Fibroblast of pulmonary artery (primary cell): ENCODE data around the gene ELK4.

Experiments used
- DNase-seq: peaks from one replicate; pipeline ENCODE4 v3.0.0-alpha.2; 2010; ENCODE audit warnings: low read depth
- H3K4me3 ChIP-seq: replicated peaks from 2 replicates; pipeline ENCODE4 v1.5.1; 2011; ENCODE audit warnings: low read depth, mild to moderate bottlenecking, control low read depth, low read length, moderate library complexity
- TF ChIP-seq, protein P1 (sequence below): IDR thresholded peaks from 2 replicates; pipeline ENCODE4 v1.5.1; 2011; ENCODE audit warnings: mild to moderate bottlenecking, control low read depth, low read length, inconsistent platforms; ENCODE audit errors: missing control alignments

The ELK4 gene

DNA sequence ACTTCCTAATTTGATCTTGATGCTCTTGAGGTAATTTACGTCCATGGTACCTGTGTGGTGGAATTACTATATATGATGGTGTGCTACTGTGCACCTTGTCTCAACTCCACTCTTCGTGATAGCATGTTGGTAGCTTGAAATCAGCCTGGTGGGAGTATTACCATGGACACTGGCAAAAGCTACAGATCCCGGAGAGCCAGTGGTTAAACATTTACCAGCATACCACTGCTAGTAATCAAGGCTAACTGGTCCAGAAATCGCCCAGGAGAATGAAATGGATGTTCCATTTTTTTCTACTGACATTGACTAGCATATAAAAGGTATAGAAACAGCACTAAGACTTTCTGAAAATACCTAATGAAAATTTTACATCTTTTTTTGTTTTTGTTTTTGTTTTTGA, 30.6 kb downstream of the ELK4 start:
- TF ChIP-seq, protein P1, sequence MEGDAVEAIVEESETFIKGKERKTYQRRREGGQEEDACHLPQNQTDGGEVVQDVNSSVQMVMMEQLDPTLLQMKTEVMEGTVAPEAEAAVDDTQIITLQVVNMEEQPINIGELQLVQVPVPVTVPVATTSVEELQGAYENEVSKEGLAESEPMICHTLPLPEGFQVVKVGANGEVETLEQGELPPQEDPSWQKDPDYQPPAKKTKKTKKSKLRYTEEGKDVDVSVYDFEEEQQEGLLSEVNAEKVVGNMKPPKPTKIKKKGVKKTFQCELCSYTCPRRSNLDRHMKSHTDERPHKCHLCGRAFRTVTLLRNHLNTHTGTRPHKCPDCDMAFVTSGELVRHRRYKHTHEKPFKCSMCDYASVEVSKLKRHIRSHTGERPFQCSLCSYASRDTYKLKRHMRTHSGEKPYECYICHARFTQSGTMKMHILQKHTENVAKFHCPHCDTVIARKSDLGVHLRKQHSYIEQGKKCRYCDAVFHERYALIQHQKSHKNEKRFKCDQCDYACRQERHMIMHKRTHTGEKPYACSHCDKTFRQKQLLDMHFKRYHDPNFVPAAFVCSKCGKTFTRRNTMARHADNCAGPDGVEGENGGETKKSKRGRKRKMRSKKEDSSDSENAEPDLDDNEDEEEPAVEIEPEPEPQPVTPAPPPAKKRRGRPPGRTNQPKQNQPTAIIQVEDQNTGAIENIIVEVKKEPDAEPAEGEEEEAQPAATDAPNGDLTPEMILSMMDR: no peak

DNA sequence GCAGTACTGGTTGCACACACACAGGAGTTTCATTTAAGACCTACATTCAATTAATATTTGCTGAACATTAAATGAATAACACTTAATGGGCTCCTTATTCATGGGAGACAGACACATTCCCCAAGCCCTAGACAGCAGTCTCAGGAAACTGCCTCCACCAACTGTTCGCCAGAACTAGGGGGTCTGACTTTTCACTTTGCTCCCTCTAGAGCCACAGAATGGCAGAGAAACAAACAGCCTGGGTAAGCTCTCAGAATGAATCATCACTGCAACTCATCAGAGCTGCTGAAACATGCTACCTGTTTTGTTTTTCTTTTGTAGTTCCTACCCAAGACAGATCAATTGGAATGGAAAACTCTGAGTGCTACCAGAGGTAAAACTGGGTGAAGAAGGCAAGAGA, 31.7 kb downstream of the ELK4 start:
- TF ChIP-seq, protein P1: peak; percentile 49
- peak; percentile 74 for DNase-seq
- H3K4me3 ChIP-seq: peak overlapping the region; percentile 0

More for the DNA sequence above, 30.6 kb downstream of the ELK4 start:
- H3K4me3 ChIP-seq: no peak overlapping the region
- DNase-seq: no peak

DNA sequence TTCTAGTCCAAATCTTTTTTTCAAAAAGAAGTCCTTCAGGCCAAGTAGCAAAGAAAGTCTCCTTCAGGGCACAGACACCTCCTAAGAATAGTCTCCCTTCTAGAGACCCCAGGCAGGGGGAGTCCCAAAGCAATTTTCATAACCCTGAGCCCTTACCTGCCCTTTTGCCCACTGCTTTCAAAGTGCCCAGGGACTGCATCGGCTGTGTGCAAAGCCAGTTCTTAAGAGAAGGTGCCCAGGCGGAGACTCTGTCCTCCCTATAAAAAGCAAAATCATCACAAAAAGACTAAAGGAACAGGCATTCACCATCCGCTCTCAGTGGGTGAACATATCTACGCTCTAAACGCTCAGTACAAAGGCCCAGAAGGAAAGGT, 32.2 kb downstream of the ELK4 start:
- DNase-seq: no peak
- TF ChIP-seq, protein P1: no peak
- H3K4me3 ChIP-seq: peak overlapping the region; percentile 0

- no peak overlapping the region for H3K4me3 ChIP-seq
- DNase-seq: peak; percentile 98
- TF ChIP-seq, protein P1: no peak
Measured at GRCh38 chr1:205598841-205599668, 32.8 kb downstream of the ELK4 start.

DNA sequence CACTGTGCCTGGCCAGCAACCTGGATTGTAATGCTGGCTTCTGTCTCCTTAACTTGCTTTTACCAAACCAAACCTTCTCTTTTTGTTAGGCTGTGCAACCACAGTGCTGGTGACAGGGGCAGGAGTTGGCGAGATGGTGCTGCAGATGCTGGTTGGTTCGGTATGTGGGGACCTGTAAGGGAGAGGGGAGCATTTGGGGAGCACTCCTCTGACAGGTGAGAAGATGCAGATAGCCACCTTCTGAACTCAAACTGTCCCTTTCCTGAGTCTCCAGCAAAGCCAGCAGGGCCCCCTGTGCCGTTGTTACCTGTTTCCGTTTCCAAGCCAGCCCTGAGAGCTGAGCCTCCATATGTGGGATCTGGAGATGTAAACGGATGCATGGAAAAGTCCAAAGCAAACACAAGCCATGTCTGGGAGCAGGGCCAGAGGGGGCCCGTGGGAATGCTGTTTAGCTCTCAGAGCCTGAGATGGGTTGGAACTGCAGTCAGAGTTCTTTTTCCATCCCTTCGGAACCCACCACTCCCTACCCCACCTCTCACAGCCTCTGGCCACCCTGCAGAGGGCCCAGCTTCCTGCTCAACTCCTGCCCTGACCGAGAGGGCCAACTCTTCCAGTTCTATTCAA, 34.0 kb downstream of the ELK4 start:
- TF ChIP-seq, protein P1: no peak

DNA sequence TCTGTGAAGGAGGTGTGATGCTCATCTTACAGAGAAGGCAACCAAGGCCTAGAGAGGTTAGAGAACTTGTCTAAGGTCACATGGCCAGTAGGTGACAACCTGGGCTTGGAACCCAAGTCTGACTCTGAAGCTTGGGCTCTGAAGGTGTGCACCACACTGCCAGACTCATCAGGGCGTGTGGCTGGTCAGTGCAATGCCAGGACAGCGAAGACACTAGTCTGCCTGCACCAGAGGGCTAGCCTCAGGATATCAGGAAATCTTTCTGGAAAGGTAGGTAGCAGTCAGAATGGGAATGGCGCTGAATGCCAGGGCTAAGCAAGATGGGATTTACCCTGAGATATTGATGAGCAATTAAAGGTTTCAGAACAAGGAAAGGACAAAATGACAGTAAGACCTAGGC, 34.9 kb downstream of the ELK4 start:
- no peak overlapping the region for H3K4me3 ChIP-seq
- no peak for DNase-seq
- TF ChIP-seq, protein P1: no peak

More for the DNA sequence above, 34.0 kb downstream of the ELK4 start:
- H3K4me3 ChIP-seq: no peak overlapping the region
- peak; percentile 67 for DNase-seq
